ENCODE measurements around the gene PPIE.

DNA sequence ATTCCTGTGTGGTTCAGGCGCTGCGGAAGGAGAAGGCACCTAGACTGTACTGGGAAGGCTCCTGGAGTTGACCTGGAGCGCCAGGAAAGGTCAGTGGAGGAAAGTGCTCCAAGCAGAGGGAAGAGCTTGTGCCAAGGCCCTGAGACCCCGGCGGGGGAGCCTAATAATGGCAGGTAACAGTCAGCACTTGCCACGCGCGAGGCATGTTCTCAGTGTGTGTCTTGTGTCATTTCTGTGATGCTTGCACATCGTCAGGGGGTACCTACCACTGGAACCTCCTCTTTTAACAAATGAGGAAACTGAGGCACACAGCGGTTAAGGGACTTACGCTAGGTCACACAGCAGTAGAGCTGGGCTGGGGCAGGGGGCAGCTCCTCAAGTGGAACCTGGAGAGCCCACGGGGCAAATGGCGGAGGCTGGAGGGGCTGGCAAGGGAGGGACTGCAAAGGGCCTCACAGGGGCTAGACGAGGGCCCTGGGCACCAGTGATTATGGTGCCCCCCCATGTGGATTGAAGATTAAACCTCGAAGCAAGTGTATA, 51.0 kb downstream of the PPIE start:
- TF ChIP-seq, protein P1, sequence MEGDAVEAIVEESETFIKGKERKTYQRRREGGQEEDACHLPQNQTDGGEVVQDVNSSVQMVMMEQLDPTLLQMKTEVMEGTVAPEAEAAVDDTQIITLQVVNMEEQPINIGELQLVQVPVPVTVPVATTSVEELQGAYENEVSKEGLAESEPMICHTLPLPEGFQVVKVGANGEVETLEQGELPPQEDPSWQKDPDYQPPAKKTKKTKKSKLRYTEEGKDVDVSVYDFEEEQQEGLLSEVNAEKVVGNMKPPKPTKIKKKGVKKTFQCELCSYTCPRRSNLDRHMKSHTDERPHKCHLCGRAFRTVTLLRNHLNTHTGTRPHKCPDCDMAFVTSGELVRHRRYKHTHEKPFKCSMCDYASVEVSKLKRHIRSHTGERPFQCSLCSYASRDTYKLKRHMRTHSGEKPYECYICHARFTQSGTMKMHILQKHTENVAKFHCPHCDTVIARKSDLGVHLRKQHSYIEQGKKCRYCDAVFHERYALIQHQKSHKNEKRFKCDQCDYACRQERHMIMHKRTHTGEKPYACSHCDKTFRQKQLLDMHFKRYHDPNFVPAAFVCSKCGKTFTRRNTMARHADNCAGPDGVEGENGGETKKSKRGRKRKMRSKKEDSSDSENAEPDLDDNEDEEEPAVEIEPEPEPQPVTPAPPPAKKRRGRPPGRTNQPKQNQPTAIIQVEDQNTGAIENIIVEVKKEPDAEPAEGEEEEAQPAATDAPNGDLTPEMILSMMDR (IDR thresholded peaks at IDR 0.05; ENCODE audit: low read length) = no peak
- TF ChIP-seq EZH2 (optimal IDR thresholded peaks at IDR 0.05; ENCODE audit: low read depth, low read length) (no peak), EZH2phosphoT487 (IDR thresholded peaks at IDR 0.05; ENCODE audit: low read length) (no peak)

All from MM.1S (cell line).